ENCODE results near the gene RACK1.

RACK1 gene

DNA sequence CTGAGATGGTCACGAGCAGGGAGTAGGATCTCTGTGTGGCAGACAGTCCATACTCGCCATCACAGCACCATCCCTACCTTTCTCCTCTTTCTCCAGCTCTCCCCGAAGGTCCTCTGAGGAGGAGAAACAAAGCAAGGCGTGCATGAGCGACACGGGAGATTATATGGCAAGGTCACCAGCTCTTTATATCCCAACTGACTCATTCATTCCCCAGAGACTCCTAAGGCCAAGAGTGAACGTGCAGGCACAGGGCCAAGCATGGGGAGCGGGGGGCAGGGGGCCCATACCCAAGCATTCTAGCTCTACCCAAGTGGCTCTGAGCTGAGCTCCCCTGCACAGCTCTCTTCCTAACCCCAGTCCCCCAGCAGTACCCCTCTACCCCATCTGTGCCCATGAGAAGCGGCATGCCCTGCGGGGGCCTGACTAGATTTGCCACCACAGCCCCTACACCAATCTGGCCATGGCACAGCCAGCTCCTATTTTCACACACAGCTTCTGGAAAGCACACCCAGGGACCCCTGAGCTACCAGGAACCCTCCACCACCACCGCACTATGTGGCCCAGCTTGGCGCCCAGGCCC, 45.5 kb downstream of the RACK1 start:
- H4K91ac ChIP-seq (ENCODE audit: low read depth, low read length, poor library complexity): no peak overlapping the region
- H3K18ac ChIP-seq (ENCODE audit: low read length): peak overlapping the region; percentile 36
- H3K4ac ChIP-seq (ENCODE audit: low read length): no peak overlapping the region
- DNase-seq (ENCODE audit: low spot score): no peak
- H4K8ac ChIP-seq (ENCODE audit: low read depth, low read length): no peak overlapping the region
- H2BK5ac ChIP-seq (ENCODE audit: low read length): no peak overlapping the region
- H3K4me1 ChIP-seq (ENCODE audit: control insufficient read depth in 2 of 2, insufficient read depth in 1 of 2, low read depth in 1 of 2, low read length in 2 of 2): peaks cover 2 to 19% of the 10 kb centered on the region in 2 donors
- H2AK5ac ChIP-seq (ENCODE audit: low read depth, low read length): peak overlapping the region; percentile 48
- H3K4me3 ChIP-seq (ENCODE audit: low read length in 2 of 2): no peak overlapping the region
- WGBS, 2 donors (ENCODE audit: extremely low coverage in 2 of 2, insufficient read length in 2 of 2, insufficient replicate concordance in 1 of 2): no CpG with 5 or more reads among the region's 12 CpGs
- H3K14ac ChIP-seq (ENCODE audit: low read length): no peak overlapping the region
- no peak overlapping the region for H2AFZ ChIP-seq (ENCODE audit: low read length)
- no peak overlapping the region for H2BK12ac ChIP-seq (ENCODE audit: low read length)
- H3K4me2 ChIP-seq (ENCODE audit: insufficient read depth, low read length, poor library complexity, severe bottlenecking): peak overlapping the region; percentile 14
- no peaks in the 10 kb centered on the region for H3K9me3 ChIP-seq (replicated peaks in 1 of 2; ENCODE audit: control insufficient read depth in 2 of 2, insufficient read depth in 1 of 2, low read depth in 1 of 2, low read length in 2 of 2)
- H3K27me3 ChIP-seq (ENCODE audit: control insufficient read depth in 3 of 3, insufficient read depth in 3 of 3, low read depth in 1 of 3, low read length in 3 of 3): peaks cover 0 to 55% (median 11%) of the 10 kb centered on the region in 3 experiments
- no peak overlapping the region for H2BK120ac ChIP-seq (ENCODE audit: low read depth, low read length)
- no peak overlapping the region for H3K9ac ChIP-seq (ENCODE audit: low read depth, low read length, poor library complexity)
- H3K79me1 ChIP-seq (ENCODE audit: low read depth, low read length): no peaks in the 10 kb centered on the region
- H3K27ac ChIP-seq (replicated peaks; ENCODE audit: low read length): no peak overlapping the region
- H3K36me3 ChIP-seq (replicated peaks in 1 of 2; ENCODE audit: control insufficient read depth in 2 of 2, insufficient read depth in 2 of 2, low read length in 2 of 2): no peaks in the 10 kb centered on the region
- peak overlapping the region; percentile 61 for H2BK15ac ChIP-seq (ENCODE audit: low read length)
- H3K23ac ChIP-seq (ENCODE audit: low read depth, low read length, poor library complexity): peak overlapping the region; percentile 61

DNA sequence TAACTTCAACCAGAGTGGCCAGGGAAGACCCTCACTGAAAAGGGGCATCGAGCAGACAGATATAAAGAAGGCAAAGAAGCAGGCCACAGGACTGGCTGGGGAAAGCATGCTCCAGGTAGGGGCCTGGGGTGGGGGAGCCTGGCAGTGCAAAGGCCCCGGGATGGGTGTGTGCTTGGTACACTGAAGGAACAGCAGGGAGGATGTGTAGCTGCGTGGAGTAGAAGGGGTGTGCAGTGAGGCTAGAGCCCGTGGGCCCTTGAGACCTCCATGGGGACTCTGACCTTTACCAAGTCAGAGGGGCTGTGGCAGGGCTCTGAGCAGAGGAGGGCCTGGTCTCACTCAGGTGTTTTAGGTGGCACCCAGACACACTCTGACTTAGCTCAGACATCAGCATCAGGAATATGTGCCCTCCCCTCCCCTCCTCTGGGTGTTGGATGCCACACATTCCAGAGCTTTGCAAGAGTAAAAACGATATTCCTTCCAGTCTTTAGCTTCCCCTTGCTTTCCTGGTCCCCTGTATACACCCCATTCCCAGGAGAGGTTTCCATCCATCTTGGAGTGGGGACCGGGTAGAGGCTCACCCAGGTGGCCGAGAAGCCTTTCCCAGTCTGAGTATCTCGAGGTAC, 46.3 kb downstream of the RACK1 start:
- Histone ChIP-seq H3K4me1 (ENCODE audit: control insufficient read depth in 2 of 2, insufficient read depth in 1 of 2, low read depth in 1 of 2, low read length in 2 of 2) (peaks cover 2 to 21% of the 10 kb centered on the region in 2 donors), H2BK15ac (ENCODE audit: low read length) (peak overlapping the region; percentile 68), H3K27ac (replicated peaks; ENCODE audit: low read length) (no peak overlapping the region), H3K9me3 (replicated peaks in 1 of 2; ENCODE audit: control insufficient read depth in 2 of 2, insufficient read depth in 1 of 2, low read depth in 1 of 2, low read length in 2 of 2) (no peaks in the 10 kb centered on the region), H2AFZ (ENCODE audit: low read length) (no peak overlapping the region), H4K91ac (ENCODE audit: low read depth, low read length, poor library complexity) (no peak overlapping the region), H3K4me2 (ENCODE audit: insufficient read depth, low read length, poor library complexity, severe bottlenecking) (no peak overlapping the region), H3K79me1 (ENCODE audit: low read depth, low read length) (no peaks in the 10 kb centered on the region), H4K8ac (ENCODE audit: low read depth, low read length) (no peak overlapping the region), H3K4ac (ENCODE audit: low read length) (no peak overlapping the region), H2BK5ac (ENCODE audit: low read length) (no peak overlapping the region), H3K23ac (ENCODE audit: low read depth, low read length, poor library complexity) (peak overlapping the region; percentile 61), H3K18ac (ENCODE audit: low read length) (peak overlapping the region; percentile 78), H3K9ac (ENCODE audit: low read depth, low read length, poor library complexity) (no peak overlapping the region), H3K14ac (ENCODE audit: low read length) (no peak overlapping the region), H2BK120ac (ENCODE audit: low read depth, low read length) (no peak overlapping the region), H3K36me3 (replicated peaks in 1 of 2; ENCODE audit: control insufficient read depth in 2 of 2, insufficient read depth in 2 of 2, low read length in 2 of 2) (no peaks in the 10 kb centered on the region), H2BK12ac (ENCODE audit: low read length) (no peak overlapping the region), H2AK5ac (ENCODE audit: low read depth, low read length) (peak overlapping the region; percentile 47), H3K27me3 (ENCODE audit: control insufficient read depth in 3 of 3, insufficient read depth in 3 of 3, low read depth in 1 of 3, low read length in 3 of 3) (peaks cover 0 to 49% (median 6%) of the 10 kb centered on the region in 3 experiments), H3K4me3 (ENCODE audit: low read length in 2 of 2) (no peak overlapping the region)
- DNase-seq (ENCODE audit: low spot score): no peak
- no CpG with 5 or more reads among the region's 8 CpGs for WGBS, 2 donors (ENCODE audit: extremely low coverage in 2 of 2, insufficient read length in 2 of 2, insufficient replicate concordance in 1 of 2)

DNA sequence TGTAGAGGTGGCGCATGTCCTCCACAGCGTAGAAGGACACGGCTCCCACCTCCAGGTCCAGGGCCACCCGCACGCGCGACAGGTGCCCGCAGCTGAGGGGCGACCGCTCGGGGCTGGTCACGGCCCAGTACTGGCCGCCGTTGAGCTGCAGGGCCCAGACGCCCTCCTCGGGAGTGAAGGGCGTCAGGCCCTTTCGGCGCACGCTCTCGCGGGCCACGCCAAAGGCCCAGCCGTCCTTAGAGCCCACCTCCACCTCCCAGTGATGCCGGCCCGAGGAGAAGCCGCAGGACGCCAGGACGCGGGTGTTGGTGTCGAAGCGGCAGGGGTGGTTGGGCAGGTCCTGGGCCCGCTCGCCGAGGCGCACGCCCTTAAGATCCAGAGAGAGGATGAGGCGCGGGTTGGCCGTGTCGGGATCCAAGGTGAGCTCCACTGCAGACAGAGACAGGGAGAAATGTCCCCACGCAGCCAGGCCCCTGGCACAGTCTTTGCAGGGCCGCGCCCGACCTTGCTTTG, 48.4 kb downstream of the RACK1 start:
- no peaks in the 10 kb centered on the region for H3K36me3 ChIP-seq (replicated peaks in 1 of 2; ENCODE audit: control insufficient read depth in 2 of 2, insufficient read depth in 2 of 2, low read length in 2 of 2)
- no peaks in the 10 kb centered on the region for H3K9me3 ChIP-seq (replicated peaks in 1 of 2; ENCODE audit: control insufficient read depth in 2 of 2, insufficient read depth in 1 of 2, low read depth in 1 of 2, low read length in 2 of 2)
- no peak overlapping the region for H2AFZ ChIP-seq (ENCODE audit: low read length)
- H2BK15ac ChIP-seq (ENCODE audit: low read length): no peak overlapping the region
- H2BK12ac ChIP-seq (ENCODE audit: low read length): no peak overlapping the region
- H3K14ac ChIP-seq (ENCODE audit: low read length): no peak overlapping the region
- no peak overlapping the region for H3K27ac ChIP-seq (replicated peaks; ENCODE audit: low read length)
- H4K8ac ChIP-seq (ENCODE audit: low read depth, low read length): no peak overlapping the region
- no peak overlapping the region for H3K9ac ChIP-seq (ENCODE audit: low read depth, low read length, poor library complexity)
- H4K91ac ChIP-seq (ENCODE audit: low read depth, low read length, poor library complexity): peak overlapping the region; percentile 23
- peaks cover 8 to 29% (median 11%) of the 10 kb centered on the region in 3 experiments for H3K27me3 ChIP-seq (ENCODE audit: control insufficient read depth in 3 of 3, insufficient read depth in 3 of 3, low read depth in 1 of 3, low read length in 3 of 3)
- H3K4ac ChIP-seq (ENCODE audit: low read length): no peak overlapping the region
- no peak overlapping the region for H3K18ac ChIP-seq (ENCODE audit: low read length)
- H3K4me3 ChIP-seq (ENCODE audit: low read length in 2 of 2): no peak overlapping the region
- no CpG with 5 or more reads among the region's 45 CpGs for WGBS, 2 donors (ENCODE audit: extremely low coverage in 2 of 2, insufficient read length in 2 of 2, insufficient replicate concordance in 1 of 2)
- H2BK120ac ChIP-seq (ENCODE audit: low read depth, low read length): no peak overlapping the region
- H2AK5ac ChIP-seq (ENCODE audit: low read depth, low read length): peak overlapping the region; percentile 79
- H3K23ac ChIP-seq (ENCODE audit: low read depth, low read length, poor library complexity): peak overlapping the region; percentile 46
- no peak for DNase-seq (ENCODE audit: low spot score)
- no peaks in the 10 kb centered on the region for H3K79me1 ChIP-seq (ENCODE audit: low read depth, low read length)
- H2BK5ac ChIP-seq (ENCODE audit: low read length): peak overlapping the region; percentile 19
- H3K4me1 ChIP-seq (ENCODE audit: control insufficient read depth in 2 of 2, insufficient read depth in 1 of 2, low read depth in 1 of 2, low read length in 2 of 2): peaks cover 2 to 21% of the 10 kb centered on the region in 2 donors
- H3K4me2 ChIP-seq (ENCODE audit: insufficient read depth, low read length, poor library complexity, severe bottlenecking): no peak overlapping the region

DNA sequence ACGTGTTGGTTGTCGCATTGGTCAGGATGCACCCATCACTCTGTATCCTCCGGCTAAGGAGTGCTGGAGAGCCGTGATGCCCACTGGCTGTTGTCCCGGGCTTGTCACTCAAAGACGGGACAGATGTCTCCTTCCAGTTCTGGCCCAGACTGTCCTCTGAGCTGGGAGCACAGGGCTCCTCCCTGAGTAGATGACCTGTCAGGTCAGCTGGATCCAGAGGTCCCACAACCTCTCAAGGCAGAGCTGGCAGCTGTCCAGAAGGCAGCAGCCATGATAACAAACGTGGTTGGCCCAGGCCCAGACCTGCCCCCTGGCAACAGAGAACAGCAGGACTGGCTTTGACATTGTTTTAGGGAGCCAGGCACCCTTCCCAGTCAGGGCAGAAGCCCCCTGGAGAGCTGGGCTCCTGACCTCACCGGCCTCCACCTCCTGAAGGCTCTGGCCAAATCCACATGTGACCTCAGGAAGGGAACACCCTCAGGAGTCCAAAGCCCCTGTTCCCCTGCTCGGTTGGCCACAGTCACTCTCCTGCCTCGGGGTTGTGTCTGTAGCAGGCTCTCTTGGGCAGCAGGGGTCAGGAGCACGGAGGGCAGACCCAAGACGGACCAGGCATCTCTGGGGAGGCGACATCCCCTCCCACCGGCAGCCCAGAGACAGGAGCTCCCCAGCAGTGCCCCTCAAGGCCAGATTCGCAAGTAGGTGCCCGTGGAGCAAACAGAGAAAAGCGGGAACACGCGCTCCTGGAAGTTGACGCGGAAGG, 49.0 kb downstream of the RACK1 start:
- H4K91ac ChIP-seq (ENCODE audit: low read depth, low read length, poor library complexity): peak overlapping the region; percentile 23
- no peak overlapping the region for H3K4ac ChIP-seq (ENCODE audit: low read length)
- no peak overlapping the region for H3K4me3 ChIP-seq (ENCODE audit: low read length in 2 of 2)
- no peak for DNase-seq (ENCODE audit: low spot score)
- no peak overlapping the region for H2AFZ ChIP-seq (ENCODE audit: low read length)
- H2BK5ac ChIP-seq (ENCODE audit: low read length): peak overlapping the region; percentile 19
- H3K23ac ChIP-seq (ENCODE audit: low read depth, low read length, poor library complexity): peak overlapping the region; percentile 46
- H3K27me3 ChIP-seq (ENCODE audit: control insufficient read depth in 3 of 3, insufficient read depth in 3 of 3, low read depth in 1 of 3, low read length in 3 of 3): peaks cover 14 to 27% (median 17%) of the 10 kb centered on the region in 3 experiments
- H4K8ac ChIP-seq (ENCODE audit: low read depth, low read length): no peak overlapping the region
- no peaks in the 10 kb centered on the region for H3K9me3 ChIP-seq (replicated peaks in 1 of 2; ENCODE audit: control insufficient read depth in 2 of 2, insufficient read depth in 1 of 2, low read depth in 1 of 2, low read length in 2 of 2)
- no peaks in the 10 kb centered on the region for H3K36me3 ChIP-seq (replicated peaks in 1 of 2; ENCODE audit: control insufficient read depth in 2 of 2, insufficient read depth in 2 of 2, low read length in 2 of 2)
- no peak overlapping the region for H2BK120ac ChIP-seq (ENCODE audit: low read depth, low read length)
- no peak overlapping the region for H3K9ac ChIP-seq (ENCODE audit: low read depth, low read length, poor library complexity)
- no peak overlapping the region for H2BK12ac ChIP-seq (ENCODE audit: low read length)
- no peaks in the 10 kb centered on the region for H3K79me1 ChIP-seq (ENCODE audit: low read depth, low read length)
- H3K27ac ChIP-seq (replicated peaks; ENCODE audit: low read length): no peak overlapping the region
- H3K14ac ChIP-seq (ENCODE audit: low read length): no peak overlapping the region
- peak overlapping the region; percentile 51 for H2BK15ac ChIP-seq (ENCODE audit: low read length)
- peak overlapping the region; percentile 79 for H2AK5ac ChIP-seq (ENCODE audit: low read depth, low read length)
- H3K4me2 ChIP-seq (ENCODE audit: insufficient read depth, low read length, poor library complexity, severe bottlenecking): no peak overlapping the region
- WGBS, 2 donors (ENCODE audit: extremely low coverage in 2 of 2, insufficient read length in 2 of 2, insufficient replicate concordance in 1 of 2): no CpG with 5 or more reads among the region's 21 CpGs
- H3K18ac ChIP-seq (ENCODE audit: low read length): no peak overlapping the region
- peaks cover 8 to 20% of the 10 kb centered on the region in 2 donors for H3K4me1 ChIP-seq (ENCODE audit: control insufficient read depth in 2 of 2, insufficient read depth in 1 of 2, low read depth in 1 of 2, low read length in 2 of 2)

Data from neuronal stem cell (in vitro differentiated cells).